GM12878 (cell line): Measurements from ENCODE around the gene ARHGEF7. TPM values are rescaled to one million over a fixed set of nuclear protein-coding genes. Genes with fewer than 3 reads are reported as not detected.

ENCODE experiments used
- FOXM1 ChIP-seq: IDR thresholded peaks from 2 replicates; pipeline ENCODE4 v1.6.1; 2012; ENCODE audit warnings: low read depth, mild to moderate bottlenecking, inconsistent platforms, low read length, moderate library complexity
- RELB ChIP-seq: fragments of 450-650 bp; IDR thresholded peaks from 2 replicates; pipeline ENCODE4 v1.6.1; 2017; ENCODE audit warnings: low read depth, mild to moderate bottlenecking, moderate library complexity
- SRF ChIP-seq, 2 experiments: IDR thresholded peaks; 2 replicates each; pipeline ENCODE4 v1.6.1; 2011; ENCODE audit warnings: low read depth in 2 of 2, low read length in 2 of 2, mild to moderate bottlenecking in 1 of 2, moderate library complexity in 1 of 2
- STAT1 ChIP-seq: fragments of 450-650 bp; conservative IDR thresholded peaks from 2 replicates; pipeline ENCODE4 v1.6.1; 2014; ENCODE audit warnings: antibody characterized with exemption, mild to moderate bottlenecking
- ZNF592 ChIP-seq: fragments of 450-650 bp; IDR thresholded peaks from 2 replicates; pipeline ENCODE4 v1.6.1; 2017; ENCODE audit warnings: mild to moderate bottlenecking, moderate library complexity
- polyA plus RNA-seq, 11 experiments: library from polyadenylated mRNA; depleted of rRNA in 4 of 11; unstranded in 6 of 11; stranded (reverse) in 5 of 11; fragments of >200 nt; fragmentation: Nextera tagmentation in 4 of 11; fragmentation: Illumina TruSeq in 1 of 11; extraction: Ambion mirVana in 4 of 11; extraction: Trizol in 1 of 11; gene quantifications; 1 replicate in 1 of 11; 2 replicates in 10 of 11; pipeline versions ENCODE4 v1.2.1 to v1.2.3, GENCODE V29; 2011 to 2016; ENCODE audit warnings: inconsistent platforms in 2 of 11, missing spikeins in 2 of 11, low read depth in 1 of 11
- total RNA-seq, 4 experiments: library from RNA; depleted of rRNA in 3 of 4; stranded (reverse); fragments of >200 nt in 3 of 4; fragmentation: Illumina TruSeq in 1 of 4; extraction: Trizol in 1 of 4; gene quantifications; 2 replicates each; pipeline versions ENCODE4 v1.2.1 to v1.2.3, GENCODE V29; 2013 to 2021
- TF ChIP-seq, protein P1 (sequence below): IDR thresholded peaks from 2 replicates; pipeline ENCODE4 v1.6.1; 2011; ENCODE audit warnings: low read depth, mild to moderate bottlenecking, low read length, moderate library complexity, borderline replicate concordance; ENCODE audit errors: extremely low read depth

The ARHGEF7 gene
- total and polyA plus RNA-seq, 10 of the 15 experiments (the other 5 are each of a cell fraction or from before 2014, with no cell fraction given) = 4.7 to 65.5 (median 36.6) TPM

DNA sequence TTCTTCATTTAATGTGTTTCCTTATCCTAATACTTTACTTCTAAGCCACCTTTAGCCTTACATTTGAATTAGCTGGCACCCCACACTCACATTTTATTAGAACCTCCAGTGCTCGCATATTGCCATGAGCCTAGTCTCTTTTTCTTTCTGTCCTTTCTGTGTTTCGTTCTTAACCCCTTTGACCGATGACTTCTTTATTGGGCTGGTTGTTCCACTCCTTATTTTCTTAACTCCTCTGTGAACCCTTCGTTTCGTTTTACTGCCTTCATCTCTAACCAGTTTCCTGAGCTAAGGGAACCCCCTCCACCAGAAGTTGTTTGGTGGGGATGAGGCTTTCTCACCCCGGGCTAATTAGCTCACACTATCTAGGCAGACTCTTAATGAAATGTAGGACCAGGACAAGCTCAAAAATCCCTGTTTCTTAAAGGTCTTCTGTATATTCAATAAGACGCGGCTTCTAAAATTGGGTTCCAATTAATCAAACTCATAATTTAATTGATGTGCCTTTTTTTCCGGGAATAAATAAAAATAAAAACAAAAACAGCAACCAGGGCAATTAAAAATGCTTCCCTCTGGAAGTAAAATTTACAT lies 19.1 kb upstream of the ARHGEF7 start (continued):
- TF ChIP-seq ZNF592 (no peak), FOXM1 (no peak), RELB (no peak), SRF (IDR thresholded peaks at IDR 0.05; ENCODE audit: low read depth in 2 of 2, low read length in 2 of 2) (no peak), STAT1 (no peak)
- TF ChIP-seq, protein P1, sequence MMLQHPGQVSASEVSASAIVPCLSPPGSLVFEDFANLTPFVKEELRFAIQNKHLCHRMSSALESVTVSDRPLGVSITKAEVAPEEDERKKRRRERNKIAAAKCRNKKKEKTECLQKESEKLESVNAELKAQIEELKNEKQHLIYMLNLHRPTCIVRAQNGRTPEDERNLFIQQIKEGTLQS = no peak
- TF ChIP-seq, all 136 proteins: peak for 0
